ENCODE data around the gene PFDN6. TPM values are rescaled to one million over a fixed set of nuclear protein-coding genes. Genes with fewer than 3 reads are reported as not detected.
"Not testable (repeated sequence)": the region's sequence is repeated elsewhere in the genome, so short reads cannot be mapped to it uniquely, and the experiment has no call there.

The PFDN6 gene
- total RNA-seq, 1 donor from 2014 or later: 51.2 TPM

DNA sequence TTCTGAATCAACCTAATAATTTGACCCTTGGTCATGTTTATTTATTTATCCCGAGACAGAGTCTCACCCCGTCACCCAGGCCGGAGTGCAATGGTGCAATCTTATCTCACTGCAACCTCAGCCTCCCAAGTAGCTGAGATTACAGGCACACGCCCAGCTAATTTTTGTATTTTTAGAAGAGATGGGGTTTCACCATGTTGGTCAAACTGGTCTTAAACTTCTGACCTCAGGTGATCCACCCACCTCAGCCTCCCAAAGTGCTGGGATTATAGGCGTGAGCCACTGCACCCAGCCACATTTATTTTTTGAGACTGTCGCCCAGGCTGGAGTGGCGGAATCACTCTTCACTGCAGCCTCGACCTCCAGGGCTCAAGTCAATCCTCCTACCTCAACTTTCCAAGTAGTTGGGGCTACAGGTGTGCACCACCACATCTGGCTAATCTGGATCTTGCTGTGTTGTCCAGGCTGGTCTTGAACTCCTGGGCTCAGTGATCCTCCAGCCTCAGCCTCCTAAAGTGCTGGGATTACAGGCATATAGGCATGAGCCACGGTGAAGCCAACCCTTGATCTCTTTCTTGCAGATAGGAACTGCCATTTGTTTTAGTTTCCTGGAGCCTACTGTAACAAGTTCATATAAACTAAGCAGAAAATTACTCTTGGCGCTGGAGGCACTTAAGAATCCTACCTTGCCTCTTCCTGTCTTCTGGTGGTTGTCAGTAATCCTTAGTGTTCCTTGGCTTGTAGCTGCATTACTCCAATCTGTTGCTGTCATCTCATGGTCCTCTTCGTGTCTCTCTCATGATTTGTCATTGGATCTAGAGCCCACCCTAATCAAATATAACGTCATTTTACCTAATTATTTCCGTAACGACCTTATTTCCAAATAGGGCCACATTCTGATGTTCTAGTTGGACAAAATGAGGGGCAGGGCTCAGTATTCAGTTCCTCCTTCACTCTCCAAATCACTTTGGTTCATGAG, 15.2 kb upstream of the PFDN6 start:
- DNase-seq (ENCODE audit: low read depth, low spot score): no peak

DNA sequence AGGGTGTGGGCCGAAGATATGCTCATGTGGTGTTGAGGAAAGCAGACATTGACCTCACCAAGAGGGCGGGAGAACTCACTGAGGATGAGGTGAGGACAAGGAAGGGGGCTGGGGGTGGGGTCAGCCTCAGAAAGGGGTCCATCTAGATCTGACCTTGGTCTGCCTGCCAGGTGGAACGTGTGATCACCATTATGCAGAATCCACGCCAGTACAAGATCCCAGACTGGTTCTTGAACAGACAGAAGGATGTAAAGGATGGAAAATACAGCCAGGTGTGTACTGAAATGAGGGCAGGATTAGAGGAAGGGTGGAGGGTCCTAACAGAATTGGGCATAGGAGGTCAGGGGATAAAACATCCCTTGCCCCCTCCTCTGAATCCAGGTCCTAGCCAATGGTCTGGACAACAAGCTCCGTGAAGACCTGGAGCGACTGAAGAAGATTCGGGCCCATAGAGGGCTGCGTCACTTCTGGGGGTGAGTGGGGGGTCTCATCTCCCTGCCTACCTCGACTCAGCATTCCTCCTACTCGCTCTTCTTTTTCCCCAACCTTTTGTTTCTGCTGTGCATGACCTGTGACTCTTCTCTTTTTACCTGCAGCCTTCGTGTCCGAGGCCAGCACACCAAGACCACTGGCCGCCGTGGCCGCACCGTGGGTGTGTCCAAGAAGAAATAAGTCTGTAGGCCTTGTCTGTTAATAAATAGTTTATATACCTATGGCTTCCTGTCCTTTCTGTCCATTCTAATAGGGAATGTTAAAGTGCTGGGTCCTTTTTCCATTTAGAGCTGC, 13.4 kb upstream of the PFDN6 start:
- not testable (repeated sequence) for DNase-seq (ENCODE audit: low read depth, low spot score)

DNA sequence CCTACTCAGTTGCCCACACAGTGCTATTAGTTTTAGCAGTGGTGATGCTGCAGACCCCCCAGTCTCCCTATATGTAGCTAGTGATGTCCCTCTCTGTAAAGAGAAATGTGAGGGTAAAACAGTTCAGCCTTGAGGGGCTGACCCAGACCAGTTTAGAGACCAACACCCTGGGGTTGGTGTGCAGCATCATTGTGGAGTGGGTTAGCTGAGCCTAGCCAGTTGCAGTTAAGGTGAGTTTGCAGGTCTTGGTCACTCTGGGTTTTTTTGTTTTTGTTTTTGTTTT, 12.9 kb upstream of the PFDN6 start:
- no peak for DNase-seq (ENCODE audit: low read depth, low spot score)

DNA sequence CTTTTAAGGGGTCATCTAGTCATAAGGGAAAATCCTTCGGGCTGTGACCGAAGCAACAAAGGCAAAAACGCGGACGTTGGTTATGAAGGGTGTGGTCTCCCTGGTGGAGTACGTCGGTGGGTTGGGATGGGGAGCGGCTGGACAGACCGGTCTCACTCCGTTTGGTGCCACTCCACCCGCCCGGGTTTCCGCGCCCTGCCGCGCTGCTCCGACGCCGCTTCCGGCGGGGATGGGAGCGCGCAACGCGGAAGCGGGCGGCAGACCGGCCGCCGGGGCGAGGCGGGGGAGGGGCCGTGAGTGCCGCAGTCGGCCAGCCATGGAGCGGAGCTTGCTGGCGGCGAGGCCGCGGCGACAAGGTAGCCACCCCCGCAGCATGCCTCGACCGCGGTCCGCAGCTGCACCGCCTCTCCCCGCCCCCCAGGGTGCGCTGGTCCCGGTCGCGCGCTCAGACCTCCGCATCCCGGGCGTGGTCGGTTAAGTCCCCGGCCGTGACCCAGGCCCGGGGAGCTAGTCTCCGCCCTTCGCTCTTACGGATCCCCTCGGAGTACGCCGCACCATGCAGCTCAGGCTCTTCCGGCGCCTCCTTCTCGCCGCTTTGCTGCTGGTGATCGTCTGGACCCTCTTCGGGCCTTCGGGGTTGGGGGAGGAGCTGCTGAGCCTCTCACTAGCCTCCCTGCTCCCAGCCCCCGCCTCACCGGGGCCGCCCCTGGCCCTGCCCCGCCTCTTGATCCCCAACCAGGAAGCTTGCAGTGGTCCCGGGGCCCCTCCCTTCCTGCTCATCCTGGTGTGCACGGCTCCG, 12.3 kb upstream of the PFDN6 start, which contains the start of gene B3GALT4:
TSS of gene B3GALT4 (plus strand) at position 260 of the 799 bp plus-strand sequence. CDS start at position 557, 297 bp downstream.
- DNase-seq (ENCODE audit: low read depth, low spot score): no peak

DNA sequence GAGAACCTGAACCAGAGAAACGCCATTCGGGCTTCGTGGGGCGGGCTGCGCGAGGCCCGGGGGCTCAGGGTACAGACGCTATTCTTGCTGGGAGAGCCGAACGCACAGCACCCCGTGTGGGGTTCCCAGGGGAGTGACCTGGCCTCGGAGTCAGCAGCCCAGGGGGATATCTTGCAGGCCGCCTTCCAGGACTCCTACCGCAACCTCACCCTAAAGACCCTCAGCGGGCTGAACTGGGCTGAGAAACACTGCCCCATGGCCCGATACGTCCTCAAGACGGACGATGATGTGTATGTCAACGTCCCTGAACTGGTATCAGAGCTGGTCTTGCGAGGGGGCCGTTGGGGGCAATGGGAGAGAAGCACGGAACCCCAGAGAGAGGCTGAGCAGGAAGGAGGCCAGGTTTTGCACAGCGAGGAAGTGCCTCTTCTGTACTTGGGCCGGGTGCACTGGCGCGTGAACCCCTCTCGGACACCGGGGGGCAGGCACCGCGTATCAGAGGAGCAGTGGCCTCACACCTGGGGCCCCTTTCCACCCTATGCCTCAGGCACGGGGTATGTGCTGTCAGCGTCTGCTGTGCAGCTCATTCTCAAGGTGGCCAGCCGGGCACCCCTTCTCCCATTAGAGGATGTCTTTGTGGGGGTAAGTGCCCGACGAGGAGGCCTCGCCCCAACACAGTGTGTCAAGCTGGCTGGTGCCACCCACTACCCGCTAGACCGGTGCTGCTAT, 11.6 kb upstream of the PFDN6 start:
- no peak for DNase-seq (ENCODE audit: low read depth, low spot score)

DNA sequence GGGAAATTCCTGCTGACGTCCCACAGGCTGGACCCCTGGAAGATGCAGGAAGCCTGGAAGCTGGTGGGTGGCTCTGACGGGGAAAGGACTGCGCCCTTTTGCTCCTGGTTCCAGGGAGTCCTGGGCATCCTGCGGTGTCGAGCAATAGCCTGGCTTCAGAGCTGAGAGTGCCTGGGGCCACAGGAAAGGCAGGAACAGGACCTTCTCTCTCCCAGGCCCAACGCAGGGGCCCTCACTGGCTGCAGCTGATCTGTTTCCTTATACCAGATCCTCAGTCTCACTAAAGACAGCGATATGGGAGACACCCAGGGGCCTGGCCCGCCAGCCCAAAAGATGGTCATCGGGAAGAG, 11.0 kb upstream of the PFDN6 start:
- no peak for DNase-seq (ENCODE audit: low read depth, low spot score)

DNA sequence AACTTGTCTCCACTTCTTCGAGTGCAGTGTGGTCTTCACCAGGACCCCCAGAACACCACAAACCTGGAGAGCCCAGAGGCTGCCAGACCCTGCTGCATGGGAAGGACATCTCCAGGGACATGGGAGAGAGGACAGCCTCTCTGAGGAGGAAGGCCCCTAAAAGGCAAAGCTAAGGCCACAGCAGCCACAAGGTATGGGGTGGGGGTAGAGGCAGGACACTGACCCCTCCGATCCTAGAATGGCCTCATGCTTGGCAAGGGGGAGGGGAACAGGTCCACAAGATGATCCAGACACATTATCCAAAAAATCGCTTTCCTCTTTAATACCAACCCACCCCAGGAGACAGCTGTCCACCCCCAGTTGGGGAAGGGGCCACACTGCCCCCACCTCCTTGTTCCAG, 10.6 kb upstream of the PFDN6 start:
- no peak for DNase-seq (ENCODE audit: low read depth, low spot score)

DNA sequence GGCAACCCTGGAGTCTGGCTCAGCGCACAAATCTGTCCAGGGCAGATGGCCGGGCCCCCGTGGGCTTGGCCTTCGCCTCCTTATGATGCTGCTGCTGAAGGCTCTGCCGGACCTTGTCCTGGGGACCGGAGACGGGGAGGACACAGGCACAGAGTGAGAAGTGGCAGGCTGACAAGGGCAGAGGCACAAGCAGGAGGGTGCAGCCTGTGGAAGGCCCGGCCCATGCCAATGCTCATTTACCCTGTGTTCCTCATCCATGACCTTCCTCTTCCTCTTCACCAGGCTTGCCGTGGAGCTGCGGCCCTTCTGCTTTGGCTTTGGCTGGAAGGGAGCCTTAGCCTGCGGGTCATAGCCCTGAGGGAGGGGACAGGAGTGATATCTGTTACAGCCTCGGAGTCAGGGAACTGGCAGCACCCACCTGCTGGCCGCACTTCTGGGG, 10.1 kb upstream of the PFDN6 start:
- DNase-seq (ENCODE audit: low read depth, low spot score): no peak

DNA sequence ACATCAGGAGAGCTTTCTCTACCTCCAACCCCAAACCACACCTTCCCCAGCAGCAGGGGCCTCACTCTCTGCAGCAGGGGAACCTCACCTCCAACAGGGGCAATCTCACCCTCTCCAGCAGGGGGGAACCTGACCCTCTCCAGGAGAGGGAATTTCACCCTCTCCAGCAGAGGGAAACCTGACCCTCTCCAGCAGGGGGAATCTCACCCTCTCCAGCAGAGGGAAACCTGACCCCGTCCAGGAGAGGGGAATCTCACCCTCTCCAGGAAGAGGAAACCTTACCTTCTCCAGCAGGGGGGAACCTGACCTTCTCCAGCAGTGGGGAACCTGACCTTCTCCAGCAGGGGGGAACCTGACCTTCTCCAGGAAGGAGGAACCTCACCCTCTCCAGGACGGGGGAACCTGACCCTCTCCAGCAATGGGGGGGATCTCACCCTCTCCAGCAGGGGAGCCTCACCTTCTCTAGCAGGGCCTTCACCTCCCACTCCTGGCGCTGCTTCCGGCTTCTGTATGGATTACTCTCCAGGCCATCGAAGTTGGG, 9.4 kb upstream of the PFDN6 start:
- DNase-seq (ENCODE audit: low read depth, low spot score): no peak

DNA sequence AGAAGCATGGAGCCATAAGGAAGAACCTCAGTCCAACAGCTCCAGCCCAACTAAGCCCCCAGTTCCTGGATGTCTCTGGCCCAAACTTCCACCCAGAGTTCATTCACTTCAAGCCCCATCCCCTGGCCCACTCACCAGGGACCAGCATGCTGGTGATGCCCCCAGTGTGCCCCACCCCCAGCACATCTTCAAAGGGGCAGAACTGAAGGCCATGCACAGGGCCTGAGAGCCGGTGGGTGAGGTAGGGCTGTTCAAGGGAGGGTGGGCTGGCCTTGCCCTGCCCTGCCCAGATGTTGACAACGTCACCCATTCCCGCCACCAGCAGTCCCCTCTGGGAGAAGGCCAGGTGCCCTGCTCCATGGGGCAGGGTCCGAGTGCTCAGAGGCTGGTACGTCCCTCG, 8.9 kb upstream of the PFDN6 start:
- no peak for DNase-seq (ENCODE audit: low read depth, low spot score)

DNA sequence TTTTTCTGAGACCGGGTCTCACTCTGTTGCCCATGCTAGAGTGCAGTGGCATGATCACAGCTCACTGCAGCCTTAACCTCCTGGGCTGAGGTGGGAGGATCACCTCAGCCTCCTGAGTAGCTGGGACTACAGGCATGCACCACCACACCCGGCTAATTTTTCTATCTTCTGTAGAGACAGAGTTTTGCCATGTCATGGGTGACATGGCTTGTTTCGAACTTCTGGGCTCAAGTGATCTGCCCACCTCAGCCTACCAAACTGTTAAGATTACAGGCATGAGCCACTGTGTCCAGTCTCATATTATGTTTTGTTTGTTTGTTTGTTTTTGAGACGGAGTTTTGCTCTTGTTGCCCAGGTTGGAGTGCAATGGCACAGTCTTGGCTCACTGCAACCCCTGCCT, 4.2 kb upstream of the PFDN6 start:
- DNase-seq (ENCODE audit: low read depth, low spot score): not testable (repeated sequence)

DNA sequence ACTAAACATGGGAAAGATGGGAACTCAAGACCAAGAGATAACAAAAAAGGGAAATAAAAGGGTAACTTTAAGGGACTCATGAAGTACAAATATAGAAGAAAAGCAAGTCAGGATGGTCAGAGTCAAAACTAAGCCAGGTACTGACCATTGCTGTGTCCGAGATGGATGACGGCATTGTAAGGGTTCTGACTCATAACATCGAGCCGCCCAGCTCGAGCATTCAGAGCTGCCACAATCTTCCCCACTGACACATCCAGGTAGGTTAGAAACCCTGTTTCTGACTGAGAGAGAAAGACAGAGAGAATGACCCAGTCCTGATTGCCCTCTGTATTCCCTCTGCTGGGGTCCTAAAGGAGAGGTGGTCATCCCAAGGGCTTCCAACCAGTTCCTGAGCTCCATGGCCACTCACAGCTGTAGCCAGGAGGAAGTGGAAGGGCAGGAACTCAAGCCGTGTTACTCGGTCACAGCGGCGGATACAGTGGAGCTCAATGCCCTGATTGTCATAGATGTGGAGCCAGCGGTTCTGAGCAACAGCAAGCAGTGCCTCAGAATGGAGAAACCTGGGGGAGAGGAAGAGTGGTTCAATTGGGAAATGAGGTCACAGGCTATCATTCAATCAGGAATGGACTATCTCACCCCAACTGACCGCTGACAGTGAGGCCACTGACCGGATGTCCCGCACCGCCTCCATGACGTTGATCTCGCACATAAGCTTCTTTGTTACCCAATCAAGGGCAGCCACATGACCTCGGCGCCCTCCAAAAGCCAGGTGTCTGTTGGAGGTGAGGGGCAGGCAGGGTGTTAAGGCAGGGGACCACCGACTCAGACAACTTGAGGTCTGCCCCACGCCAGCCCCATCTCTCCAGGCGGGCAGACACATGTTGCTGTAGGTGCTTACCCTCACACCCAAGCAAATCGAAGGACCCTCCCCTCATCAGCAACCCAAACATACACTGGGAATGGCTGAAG, 2.2 kb upstream of the PFDN6 start:
- no peak for DNase-seq (ENCODE audit: low read depth, low spot score)

DNA sequence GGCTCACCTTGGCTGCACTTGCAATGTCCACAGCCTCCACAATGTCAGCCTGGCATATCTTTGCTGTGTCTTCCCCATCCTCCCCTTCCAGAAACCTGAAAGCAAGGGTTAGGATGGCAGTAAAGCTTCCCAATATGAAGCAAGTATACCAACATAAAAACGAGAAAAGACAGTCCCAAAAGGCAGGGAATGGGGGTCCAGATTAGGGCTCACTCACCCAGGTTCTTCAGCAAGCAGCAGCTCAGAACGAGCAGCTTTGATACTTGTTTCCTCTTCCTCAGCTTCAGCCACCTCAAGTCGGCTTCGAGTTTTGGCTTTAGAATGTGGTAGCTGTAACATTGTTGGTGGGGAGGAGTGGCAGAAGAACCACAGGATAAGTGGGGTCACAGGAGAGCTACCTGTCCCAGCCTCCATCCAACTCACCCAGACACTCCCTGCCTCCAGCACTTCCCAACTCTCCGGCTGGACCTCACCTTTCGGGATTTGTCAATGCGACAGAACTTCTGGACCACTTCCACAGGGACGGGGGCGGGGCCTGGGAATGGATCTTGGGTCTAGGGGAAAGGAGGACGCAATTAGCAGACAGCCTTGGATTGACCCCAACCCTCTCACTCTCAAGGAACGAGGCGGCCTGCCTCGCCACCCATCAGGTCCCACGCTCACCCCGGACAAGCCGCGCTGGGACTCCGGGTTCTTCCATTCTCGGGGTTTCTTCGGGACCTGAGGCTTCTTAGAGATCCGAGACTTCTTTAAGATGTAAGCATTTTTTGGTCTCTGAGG, 1.1 kb upstream of the PFDN6 start:
- DNase-seq (ENCODE audit: low read depth, low spot score): no peak

DNA sequence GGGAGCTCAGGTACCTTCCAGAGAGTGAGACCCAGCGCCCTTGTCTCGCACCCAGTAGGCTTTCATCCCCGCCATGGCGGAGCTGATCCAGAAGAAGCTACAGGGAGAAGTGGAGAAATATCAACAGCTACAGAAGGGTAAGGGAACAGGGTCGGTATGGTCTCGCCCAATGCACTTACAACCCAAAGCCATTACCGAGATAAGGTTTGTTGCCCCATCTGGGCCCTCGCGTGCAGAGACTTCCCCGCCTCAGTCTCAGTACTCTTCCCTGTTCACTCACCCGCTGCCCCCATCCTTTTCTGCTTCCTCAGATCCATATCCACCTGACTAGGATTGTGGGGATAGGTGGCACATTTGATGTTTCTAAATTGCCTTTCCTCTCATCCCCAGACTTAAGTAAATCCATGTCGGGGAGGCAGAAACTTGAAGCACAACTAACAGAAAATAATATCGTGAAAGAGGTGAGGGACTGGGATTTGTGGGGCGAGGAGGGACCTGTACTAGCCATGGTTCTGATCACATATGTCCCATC, 449 bp downstream of the PFDN6 start:
- DNase-seq (ENCODE audit: low read depth, low spot score): no peak

DNA sequence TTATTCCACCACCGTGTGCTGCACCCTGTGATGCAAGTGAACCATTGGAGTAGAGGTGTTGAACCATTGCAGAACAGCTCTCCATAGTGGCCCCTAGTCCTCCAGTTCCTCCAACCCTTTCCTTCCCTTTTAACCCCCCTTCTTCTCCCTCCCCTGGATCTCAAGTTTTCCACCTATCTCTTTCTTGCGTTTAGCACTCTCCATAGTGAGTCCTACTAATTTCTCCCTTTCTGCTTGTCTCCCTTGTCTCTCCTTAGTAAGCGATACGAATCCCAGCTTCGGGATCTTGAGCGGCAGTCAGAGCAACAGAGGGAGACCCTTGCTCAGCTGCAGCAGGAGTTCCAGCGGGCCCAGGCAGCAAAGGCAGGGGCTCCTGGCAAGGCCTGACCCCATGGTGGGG, 1.1 kb downstream of the PFDN6 start:
- DNase-seq (ENCODE audit: low read depth, low spot score): no peak

DNA sequence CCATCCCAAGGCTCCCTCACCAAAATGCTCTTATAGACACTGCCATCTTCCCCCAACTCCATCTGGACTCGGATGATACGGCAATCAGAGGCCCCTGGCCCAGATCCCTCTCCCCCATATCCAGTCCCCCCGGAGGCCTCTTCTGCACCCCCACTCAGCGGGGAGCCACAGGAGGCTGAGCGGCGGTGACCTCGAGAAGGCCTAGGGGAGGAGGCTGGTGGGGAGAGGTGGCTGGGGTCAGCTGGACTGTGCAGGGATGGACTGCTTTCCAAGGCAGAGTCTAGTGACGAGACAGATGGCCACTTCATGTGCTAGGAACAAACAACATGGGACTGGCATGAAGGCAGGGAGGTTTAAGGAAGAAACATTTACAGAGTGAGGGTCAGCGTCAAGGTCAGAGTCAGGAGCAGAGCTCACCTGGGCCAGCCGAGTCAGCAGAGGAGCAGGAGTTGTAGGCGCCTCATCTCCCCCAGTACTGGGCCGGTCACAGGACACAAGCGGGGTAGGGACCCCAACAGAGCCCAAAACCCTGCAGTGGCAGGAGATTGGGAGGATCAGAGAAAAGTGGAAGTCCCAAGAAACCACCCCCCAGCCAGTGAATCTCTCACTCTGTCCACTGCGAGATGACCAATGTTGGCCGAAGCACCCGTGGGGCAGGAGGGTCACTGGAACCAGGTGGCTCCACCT, 3.7 kb downstream of the PFDN6 start:
- DNase-seq (ENCODE audit: low read depth, low spot score): no peak

DNA sequence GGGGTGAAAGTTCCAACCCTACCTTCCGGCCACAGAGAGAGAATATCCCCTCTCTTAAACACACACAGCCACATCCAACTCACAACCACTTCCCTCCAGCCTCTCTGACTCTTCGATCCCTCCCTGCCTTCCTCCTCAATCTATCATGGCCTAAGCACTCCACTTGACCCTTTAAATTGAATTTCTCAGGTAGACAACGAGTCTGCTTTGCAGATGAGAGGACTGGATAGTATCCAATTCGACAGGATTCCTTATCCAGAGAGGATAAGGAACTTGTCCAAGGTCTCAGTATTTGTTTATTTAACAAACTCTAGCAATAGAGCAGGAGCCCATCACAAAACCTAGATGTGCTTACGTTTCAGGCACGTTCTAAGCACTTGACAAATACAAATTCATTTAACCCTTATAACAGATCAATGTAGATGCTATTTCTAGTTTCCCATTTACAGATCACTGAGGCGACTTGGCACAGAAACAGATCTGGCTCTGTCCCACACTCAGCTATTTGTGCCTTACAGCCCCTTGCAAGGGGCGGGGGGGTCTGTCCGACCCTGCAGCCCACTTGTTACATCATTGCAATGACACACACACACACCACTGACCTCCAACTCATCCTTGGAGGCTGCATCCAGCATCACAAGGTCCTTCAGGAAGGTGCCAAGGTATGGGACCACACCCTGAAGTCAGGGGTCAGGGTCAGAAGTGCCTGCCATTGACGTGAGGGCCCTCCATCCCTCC, 4.9 kb downstream of the PFDN6 start:
- DNase-seq (ENCODE audit: low read depth, low spot score): no peak
